MM.1S (cell line): Measurements from ENCODE around the gene PTPN3.

Source experiments
- DNase-seq: peaks from one replicate; pipeline ENCODE4 v3.0.0-alpha.2; 2015
- H2AFZ ChIP-seq: fragments of 300-600 bp; sonication (generic); 2 replicates; pipeline ENCODE4 v1.6.0; 2016; ENCODE audit warnings: antibody characterized with exemption, low read length
- H3F3A ChIP-seq: fragments of 300-600 bp; sonication (generic); 2 replicates; pipeline ENCODE4 v1.6.1; 2016; ENCODE audit warnings: mild to moderate bottlenecking, antibody characterized with exemption, low read length, moderate library complexity, mixed read lengths; ENCODE audit not compliant: insufficient read depth
- H3K27ac ChIP-seq: fragments of 300-600 bp; sonication (generic); 2 replicates; pipeline ENCODE4 v1.5.1; 2016; ENCODE audit warnings: mild to moderate bottlenecking, low read length
- H3K27me3 ChIP-seq: fragments of 300-600 bp; sonication (generic); replicated peaks from 2 replicates; pipeline ENCODE4 v1.6.0; 2016; ENCODE audit warnings: low read length; ENCODE audit not compliant: insufficient read depth
- H3K36me3 ChIP-seq: fragments of 300-600 bp; sonication (generic); replicated peaks from 2 replicates; pipeline ENCODE4 v1.6.1; 2016; ENCODE audit warnings: mild to moderate bottlenecking, low read length, mixed read lengths; ENCODE audit not compliant: insufficient read depth
- H3K4me1 ChIP-seq: fragments of 300-600 bp; sonication (generic); 2 replicates; pipeline ENCODE4 v1.6.1; 2016; ENCODE audit warnings: low read length, mixed read lengths
- H3K4me2 ChIP-seq: fragments of 300-600 bp; sonication (generic); 2 replicates; pipeline ENCODE4 v1.6.0; 2016; ENCODE audit warnings: low read depth, low read length
- H3K4me3 ChIP-seq: fragments of 300-600 bp; sonication (generic); 2 replicates; pipeline ENCODE4 v1.5.1; 2016; ENCODE audit warnings: low read length, mixed read lengths
- H3K79me2 ChIP-seq: fragments of 300-600 bp; sonication (generic); 2 replicates; pipeline ENCODE4 v1.6.1; 2016; ENCODE audit warnings: mixed run types, low read length, mixed read lengths
- H3K9ac ChIP-seq: fragments of 300-600 bp; sonication (generic); 2 replicates; pipeline ENCODE4 v1.6.1; 2016; ENCODE audit warnings: low read length, mixed read lengths
- H3K9me2 ChIP-seq: fragments of 300-600 bp; sonication (generic); replicated peaks from 2 replicates; pipeline ENCODE4 v1.6.1; 2016; ENCODE audit warnings: mild to moderate bottlenecking, low read length, mixed read lengths; ENCODE audit not compliant: insufficient read depth
- H3K9me3 ChIP-seq: fragments of 300-600 bp; sonication (generic); replicated peaks from 2 replicates; pipeline ENCODE4 v1.6.1; 2016; ENCODE audit warnings: mild to moderate bottlenecking, low read length, mixed read lengths; ENCODE audit not compliant: insufficient read depth
- H4K20me1 ChIP-seq: fragments of 300-600 bp; sonication (generic); 2 replicates; pipeline ENCODE4 v1.6.1; 2016; ENCODE audit warnings: mild to moderate bottlenecking, low read length, moderate library complexity, mixed read lengths; ENCODE audit not compliant: insufficient read depth
- EZH2 ChIP-seq: fragments of 300-600 bp; sonication (generic); optimal IDR thresholded peaks from 2 replicates; pipeline ENCODE3; 2017; ENCODE audit warnings: low read depth, mild to moderate bottlenecking, antibody characterized with exemption, low read length, mixed read lengths
- EZH2phosphoT487 ChIP-seq: fragments of 300-600 bp; sonication (generic); IDR thresholded peaks from 2 replicates; pipeline ENCODE4 v1.6.1; 2018; ENCODE audit warnings: antibody characterized with exemption, low read length
- TF ChIP-seq, protein P1 (sequence below): fragments of 300-600 bp; sonication (generic); IDR thresholded peaks from 2 replicates; pipeline ENCODE4 v1.5.1; 2016; ENCODE audit warnings: antibody characterized with exemption, low read length, mixed read lengths

The PTPN3 gene

DNA sequence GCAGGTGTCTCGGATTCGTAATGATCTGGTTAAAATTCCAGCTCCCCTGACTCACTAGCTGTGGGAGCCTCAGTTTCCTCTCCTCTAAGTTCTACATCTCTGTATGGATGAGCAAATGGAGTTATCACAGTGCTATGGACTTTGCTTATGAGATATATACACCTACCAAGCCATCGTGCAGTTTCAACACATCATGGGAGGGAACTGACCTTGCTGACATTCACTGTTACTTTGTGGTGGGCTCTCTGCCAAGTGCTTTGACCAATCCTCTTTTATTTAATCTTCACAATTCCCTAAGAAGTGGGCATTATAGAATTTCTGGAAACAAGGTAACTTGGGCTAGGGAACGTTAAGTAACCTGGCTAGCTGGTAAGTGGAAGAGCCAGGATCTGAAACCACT, 70.2 kb downstream of the PTPN3 start:
- H3K4me2 ChIP-seq = no peak overlapping the region
- no peak overlapping the region for H3K4me3 ChIP-seq

GRCh38 chr9:109426626-109427402, 71.3 kb downstream of the PTPN3 start:
- Histone ChIP-seq H3K27ac (no peak overlapping the region), H3F3A (no peaks in the 10 kb centered on the region), H3K36me3 (no peaks in the 10 kb centered on the region), H3K4me1 (no peaks in the 10 kb centered on the region), H4K20me1 (no peaks in the 10 kb centered on the region), H3K9ac (no peak overlapping the region), H3K27me3 (no peaks in the 10 kb centered on the region), H3K9me2 (no peaks in the 10 kb centered on the region), H2AFZ (no peak overlapping the region), H3K79me2 (no peaks in the 10 kb centered on the region), H3K9me3 (no peaks in the 10 kb centered on the region), H3K4me2 (no peak overlapping the region), H3K4me3 (no peak overlapping the region)
- DNase-seq = no peak
- TF ChIP-seq EZH2phosphoT487 = no peak
- no peak for TF ChIP-seq EZH2
- TF ChIP-seq, protein P1, sequence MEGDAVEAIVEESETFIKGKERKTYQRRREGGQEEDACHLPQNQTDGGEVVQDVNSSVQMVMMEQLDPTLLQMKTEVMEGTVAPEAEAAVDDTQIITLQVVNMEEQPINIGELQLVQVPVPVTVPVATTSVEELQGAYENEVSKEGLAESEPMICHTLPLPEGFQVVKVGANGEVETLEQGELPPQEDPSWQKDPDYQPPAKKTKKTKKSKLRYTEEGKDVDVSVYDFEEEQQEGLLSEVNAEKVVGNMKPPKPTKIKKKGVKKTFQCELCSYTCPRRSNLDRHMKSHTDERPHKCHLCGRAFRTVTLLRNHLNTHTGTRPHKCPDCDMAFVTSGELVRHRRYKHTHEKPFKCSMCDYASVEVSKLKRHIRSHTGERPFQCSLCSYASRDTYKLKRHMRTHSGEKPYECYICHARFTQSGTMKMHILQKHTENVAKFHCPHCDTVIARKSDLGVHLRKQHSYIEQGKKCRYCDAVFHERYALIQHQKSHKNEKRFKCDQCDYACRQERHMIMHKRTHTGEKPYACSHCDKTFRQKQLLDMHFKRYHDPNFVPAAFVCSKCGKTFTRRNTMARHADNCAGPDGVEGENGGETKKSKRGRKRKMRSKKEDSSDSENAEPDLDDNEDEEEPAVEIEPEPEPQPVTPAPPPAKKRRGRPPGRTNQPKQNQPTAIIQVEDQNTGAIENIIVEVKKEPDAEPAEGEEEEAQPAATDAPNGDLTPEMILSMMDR = no peak

More for the DNA sequence above, 70.2 kb downstream of the PTPN3 start:
- TF ChIP-seq, protein P1 = no peak
- TF ChIP-seq EZH2 (no peak), EZH2phosphoT487 (no peak)
- Histone ChIP-seq H3K27ac (no peak overlapping the region), H3K9me3 (no peaks in the 10 kb centered on the region), H3K79me2 (no peaks in the 10 kb centered on the region), H4K20me1 (no peaks in the 10 kb centered on the region), H3K4me1 (no peaks in the 10 kb centered on the region), H3K36me3 (no peaks in the 10 kb centered on the region), H3K9me2 (no peaks in the 10 kb centered on the region), H3K27me3 (no peaks in the 10 kb centered on the region), H2AFZ (no peak overlapping the region), H3K9ac (no peak overlapping the region), H3F3A (no peaks in the 10 kb centered on the region)
- DNase-seq = no peak

DNA sequence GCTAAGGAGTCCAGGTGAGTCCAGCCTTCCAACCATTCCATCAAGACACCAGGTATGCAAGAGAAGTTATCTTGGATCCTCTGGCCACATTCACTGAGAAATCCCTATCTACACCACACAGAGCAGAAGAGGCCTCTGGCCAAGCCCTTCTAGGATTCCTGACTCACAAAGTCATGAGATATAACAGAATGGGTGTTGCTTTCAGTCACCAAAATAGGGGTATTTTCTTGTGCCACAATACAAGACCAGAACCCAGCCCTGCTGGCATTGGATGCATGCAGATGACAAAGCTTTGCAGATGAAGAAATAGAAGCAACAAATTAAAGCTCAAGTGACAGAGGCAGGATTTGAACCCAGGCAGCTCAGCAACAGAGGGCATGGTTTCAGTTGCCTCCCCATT, 73.5 kb downstream of the PTPN3 start:
- H3K9me3 ChIP-seq = no peaks in the 10 kb centered on the region
- H3K36me3 ChIP-seq = no peaks in the 10 kb centered on the region
- no peak for TF ChIP-seq EZH2
- no peak for TF ChIP-seq EZH2phosphoT487
- TF ChIP-seq, protein P1 = no peak
- H4K20me1 ChIP-seq = no peaks in the 10 kb centered on the region
- no peak overlapping the region for H2AFZ ChIP-seq
- no peak overlapping the region for H3K4me3 ChIP-seq
- no peak overlapping the region for H3K4me2 ChIP-seq
- H3K9ac ChIP-seq = no peak overlapping the region
- DNase-seq = no peak
- no peak overlapping the region for H3K27ac ChIP-seq
- no peaks in the 10 kb centered on the region for H3K79me2 ChIP-seq
- H3K4me1 ChIP-seq = no peaks in the 10 kb centered on the region
- no peaks in the 10 kb centered on the region for H3F3A ChIP-seq
- no peaks in the 10 kb centered on the region for H3K9me2 ChIP-seq
- H3K27me3 ChIP-seq = no peaks in the 10 kb centered on the region
